ENCODE results near the gene OLFM2.

The OLFM2 gene

DNA sequence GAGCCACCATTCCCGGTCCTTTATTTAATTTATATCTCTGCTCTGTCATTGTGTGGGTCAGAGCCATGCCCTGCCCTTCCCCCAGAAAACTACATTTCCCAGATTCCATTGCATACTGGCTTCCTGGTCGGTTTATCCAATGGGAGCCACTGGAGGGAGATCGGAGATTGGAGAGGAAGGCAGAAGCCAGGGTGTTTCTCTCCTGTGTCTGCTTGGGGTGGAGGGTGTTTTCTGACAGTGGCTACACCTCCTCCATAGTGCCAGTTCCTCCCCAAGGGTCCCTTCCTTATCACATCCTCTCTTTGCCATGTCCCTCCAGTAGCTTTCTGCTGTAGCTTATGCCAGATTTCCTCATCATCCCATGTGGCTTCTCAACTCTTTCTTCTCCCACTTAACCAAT lies 19.0 kb downstream of the OLFM2 start:
- TF ChIP-seq, protein P1, sequence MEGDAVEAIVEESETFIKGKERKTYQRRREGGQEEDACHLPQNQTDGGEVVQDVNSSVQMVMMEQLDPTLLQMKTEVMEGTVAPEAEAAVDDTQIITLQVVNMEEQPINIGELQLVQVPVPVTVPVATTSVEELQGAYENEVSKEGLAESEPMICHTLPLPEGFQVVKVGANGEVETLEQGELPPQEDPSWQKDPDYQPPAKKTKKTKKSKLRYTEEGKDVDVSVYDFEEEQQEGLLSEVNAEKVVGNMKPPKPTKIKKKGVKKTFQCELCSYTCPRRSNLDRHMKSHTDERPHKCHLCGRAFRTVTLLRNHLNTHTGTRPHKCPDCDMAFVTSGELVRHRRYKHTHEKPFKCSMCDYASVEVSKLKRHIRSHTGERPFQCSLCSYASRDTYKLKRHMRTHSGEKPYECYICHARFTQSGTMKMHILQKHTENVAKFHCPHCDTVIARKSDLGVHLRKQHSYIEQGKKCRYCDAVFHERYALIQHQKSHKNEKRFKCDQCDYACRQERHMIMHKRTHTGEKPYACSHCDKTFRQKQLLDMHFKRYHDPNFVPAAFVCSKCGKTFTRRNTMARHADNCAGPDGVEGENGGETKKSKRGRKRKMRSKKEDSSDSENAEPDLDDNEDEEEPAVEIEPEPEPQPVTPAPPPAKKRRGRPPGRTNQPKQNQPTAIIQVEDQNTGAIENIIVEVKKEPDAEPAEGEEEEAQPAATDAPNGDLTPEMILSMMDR (IDR thresholded peaks at IDR 0.05) = no peak
- no peaks in the 10 kb centered on the region for H3K36me3 ChIP-seq
- no peak overlapping the region for H3K4me3 ChIP-seq
- DNase-seq = no peak
- H3K9me3 ChIP-seq = no peaks in the 10 kb centered on the region
- H3K27me3 ChIP-seq = peaks cover 0 to 62% of the 10 kb centered on the region in 2 donors
- H3K4me1 ChIP-seq = peaks cover 0 to 20% (median 19%) of the 10 kb centered on the region in 4 donors
- no peak overlapping the region for H3K27ac ChIP-seq
- intact Hi-C loops (cut with DNase I; ENCODE audit: low total_unique reads) = no loop called here

DNA sequence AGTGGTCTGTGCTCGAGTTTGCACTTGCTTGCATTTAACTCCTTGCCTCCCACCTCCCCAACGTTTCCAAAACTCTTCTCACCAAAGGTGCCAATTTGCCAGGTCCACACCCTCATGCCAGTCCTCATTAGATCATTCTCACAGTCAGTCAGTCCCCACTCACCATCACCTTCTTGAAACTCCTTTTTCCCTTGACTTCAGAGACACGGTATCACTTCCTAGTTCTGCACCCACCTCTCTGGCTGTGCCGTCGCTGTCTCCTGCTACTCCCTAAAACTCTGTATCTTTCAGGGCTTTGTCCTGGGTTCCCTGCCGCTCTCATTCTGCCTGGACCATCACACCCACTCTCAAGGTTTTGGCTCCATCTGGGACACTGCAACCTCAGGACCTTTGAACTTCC lies 19.6 kb downstream of the OLFM2 start:
- H3K27ac ChIP-seq = no peak overlapping the region
- TF ChIP-seq, protein P1 (IDR thresholded peaks at IDR 0.05) = no peak
- H3K9me3 ChIP-seq = no peaks in the 10 kb centered on the region
- no peak overlapping the region for H3K4me3 ChIP-seq
- intact Hi-C loops (cut with DNase I; ENCODE audit: low total_unique reads) = no loop called here
- H3K4me1 ChIP-seq = peaks cover 0 to 20% (median 19%) of the 10 kb centered on the region in 4 donors
- no peaks in the 10 kb centered on the region for H3K36me3 ChIP-seq
- H3K27me3 ChIP-seq = peaks cover 0 to 68% of the 10 kb centered on the region in 2 donors
- DNase-seq = no peak

DNA sequence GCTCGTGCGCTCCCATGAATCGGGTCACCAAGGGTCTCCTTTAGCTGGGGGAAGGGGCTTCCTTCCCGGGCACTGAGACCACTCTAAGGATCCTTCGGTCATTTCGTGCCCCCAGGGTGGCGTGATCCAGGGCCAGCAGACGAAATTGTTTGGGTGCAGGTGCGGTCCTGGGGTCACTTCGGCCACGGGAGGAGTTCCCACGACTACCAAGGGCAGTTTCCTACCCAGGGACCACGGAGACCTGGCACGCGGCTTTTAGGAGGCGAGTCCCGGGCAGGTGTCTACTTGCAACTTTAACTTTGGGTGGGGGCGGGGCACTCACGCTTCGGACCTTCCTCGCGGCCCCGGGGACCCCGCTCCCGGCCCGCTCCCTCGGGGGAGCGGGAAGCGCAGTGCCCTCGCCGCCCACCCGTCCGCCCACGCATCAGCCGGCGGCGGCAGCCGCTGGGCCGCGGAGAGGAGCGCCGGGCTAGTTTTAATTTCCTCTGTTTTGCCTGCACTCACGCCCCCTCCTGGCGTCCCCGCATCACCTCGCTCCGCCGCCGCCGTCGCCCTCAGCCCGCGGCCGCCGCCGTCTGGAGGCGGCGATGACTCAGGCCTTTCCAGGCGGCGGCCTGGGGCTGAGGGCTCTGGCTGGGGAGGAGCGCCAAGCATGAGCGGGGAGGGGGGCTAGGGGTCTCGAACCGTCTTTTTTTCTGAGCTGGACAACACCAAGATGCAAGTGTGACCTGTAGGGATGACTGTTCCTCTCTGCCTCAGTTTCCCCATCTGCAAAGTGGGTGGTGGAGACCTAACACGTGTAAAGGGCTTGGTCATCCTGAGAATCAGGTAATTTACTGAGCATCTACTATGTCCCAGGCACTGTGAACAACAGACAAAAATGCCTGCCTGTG lies 21.8 kb downstream of the OLFM2 start:
- Histone ChIP-seq H3K27ac (no peak overlapping the region), H3K9me3 (no peaks in the 10 kb centered on the region), H3K4me1 (peaks cover 0 to 20% (median 19%) of the 10 kb centered on the region in 4 donors), H3K4me3 (peak overlapping the region; percentile 35 to 49), H3K27me3 (peaks cover 0 to 61% of the 10 kb centered on the region in 2 donors), H3K36me3 (no peaks in the 10 kb centered on the region)
- intact Hi-C loops (cut with DNase I; ENCODE audit: low total_unique reads) = no loop called here
- TF ChIP-seq, protein P1 (IDR thresholded peaks at IDR 0.05) = no peak
- DNase-seq = peak; percentile 32 to 72

DNA sequence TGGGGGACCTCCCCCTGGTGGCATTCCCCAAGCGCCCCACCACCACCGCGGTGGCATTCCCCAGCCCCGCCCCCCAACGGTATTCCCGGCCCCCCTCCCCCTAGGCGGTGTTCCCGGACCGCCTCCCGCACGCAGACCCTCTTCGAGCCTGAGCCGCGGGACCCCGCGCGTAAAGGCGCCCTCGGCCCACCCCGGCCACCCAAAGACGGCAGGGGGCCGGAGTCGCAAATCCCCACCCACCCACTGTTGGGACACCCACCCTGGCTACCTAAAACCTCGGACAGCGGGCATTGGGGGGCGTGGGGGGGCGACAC lies 22.4 kb downstream of the OLFM2 start:
- Histone ChIP-seq H3K4me1 (peaks cover 0 to 20% (median 19%) of the 10 kb centered on the region in 4 donors), H3K27ac (no peak overlapping the region), H3K27me3 (peaks cover 0 to 66% of the 10 kb centered on the region in 2 donors), H3K36me3 (no peaks in the 10 kb centered on the region), H3K9me3 (no peaks in the 10 kb centered on the region), H3K4me3 (peak overlapping the region; percentile 35 to 49)
- TF ChIP-seq, protein P1 (IDR thresholded peaks at IDR 0.05) = no peak
- no peak for DNase-seq
- intact Hi-C loops (cut with DNase I; ENCODE audit: low total_unique reads) = no loop called here

DNA sequence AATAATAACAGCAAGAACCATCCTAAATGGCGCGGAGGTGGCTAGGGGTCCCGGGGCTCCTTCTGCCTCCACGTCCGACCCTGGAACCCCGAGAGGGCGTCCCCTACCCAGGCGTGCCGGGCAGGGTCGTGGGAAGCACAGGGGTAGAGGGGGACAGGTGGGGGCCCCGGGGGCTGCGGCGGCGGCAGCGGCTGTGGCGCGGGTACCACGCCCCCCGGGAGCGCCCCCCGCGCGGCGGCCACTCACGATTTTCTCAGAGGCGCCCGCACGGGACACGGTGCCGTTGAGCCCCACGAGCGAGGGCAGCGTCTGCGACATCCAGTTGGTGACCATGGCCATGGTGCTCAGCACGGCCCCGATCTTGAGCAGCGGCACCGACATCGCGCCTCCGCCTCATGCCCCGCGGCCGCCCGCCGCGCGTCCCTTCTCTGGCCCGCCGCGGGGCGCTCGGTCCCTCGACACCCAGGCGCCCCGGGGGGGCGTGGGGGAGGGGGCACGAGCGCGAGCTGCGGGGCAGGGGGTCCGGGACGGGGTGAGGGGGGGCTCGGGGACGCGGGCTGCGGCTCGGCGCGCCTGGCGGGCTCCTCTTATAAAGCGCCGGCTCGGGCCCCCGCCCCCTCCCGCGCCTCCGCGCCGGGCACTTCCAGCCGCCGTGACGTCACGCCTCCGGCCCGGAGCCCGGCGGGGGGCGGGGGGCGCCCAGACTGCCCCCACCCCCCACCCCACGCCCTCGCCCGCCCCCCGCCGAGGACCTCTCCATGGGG lies 22.9 kb downstream of the OLFM2 start:
- peak overlapping the region; percentile 35 to 49 for H3K4me3 ChIP-seq
- no peaks in the 10 kb centered on the region for H3K36me3 ChIP-seq
- TF ChIP-seq, protein P1 (IDR thresholded peaks at IDR 0.05) = no peak
- H3K27me3 ChIP-seq = peaks cover 0 to 65% of the 10 kb centered on the region in 2 donors
- no peak for DNase-seq
- H3K9me3 ChIP-seq = no peaks in the 10 kb centered on the region
- peaks cover 0 to 20% (median 19%) of the 10 kb centered on the region in 4 donors for H3K4me1 ChIP-seq
- intact Hi-C loops (cut with DNase I; ENCODE audit: low total_unique reads) = no loop called here
- no peak overlapping the region for H3K27ac ChIP-seq
